Activated gamma-delta T cell treated with Interleukin-2 at 50 U/mL for 16 hours (primary cell): ENCODE results near the gene PTPRR.

ENCODE experiments used
- DNase-seq: peaks from one replicate; pipeline ENCODE4 v3.0.0-alpha.2; 2020

PTPRR gene

GRCh38 chr12:70686299-70686698 is 234.2 kb downstream of the PTPRR start:
- no peak for DNase-seq

- DNase-seq, result no peak
Measured at GRCh38 chr12:70683976-70684375, 236.6 kb downstream of the PTPRR start.

- DNase-seq, result no peak
Measured at GRCh38 chr12:70671698-70672097, 248.8 kb downstream of the PTPRR start.

- DNase-seq, result no peak
Measured at GRCh38 chr12:70670948-70671347, 249.6 kb downstream of the PTPRR start.

GRCh38 chr12:70667253-70667652 is 253.3 kb downstream of the PTPRR start:
- no peak for DNase-seq

- no peak for DNase-seq
Measured at GRCh38 chr12:70666364-70666763, 254.2 kb downstream of the PTPRR start.

- DNase-seq, result no peak
Measured at GRCh38 chr12:70664465-70664881, 256.1 kb downstream of the PTPRR start.

GRCh38 chr12:70663838-70664237 is 256.7 kb downstream of the PTPRR start:
- DNase-seq, result no peak

GRCh38 chr12:70661466-70662161 is 258.9 kb downstream of the PTPRR start:
- no peak for DNase-seq

- DNase-seq, result no peak
Measured at GRCh38 chr12:70660620-70661219, 259.8 kb downstream of the PTPRR start.

GRCh38 chr12:70660002-70660604 is 260.4 kb downstream of the PTPRR start:
- DNase-seq, result no peak

GRCh38 chr12:70659077-70659606 is 261.4 kb downstream of the PTPRR start:
- DNase-seq, result no peak

GRCh38 chr12:70657616-70658286 is 262.8 kb downstream of the PTPRR start:
- DNase-seq, result no peak

GRCh38 chr12:70652451-70652850 is 268.1 kb downstream of the PTPRR start:
- no peak for DNase-seq

- DNase-seq, result no peak
Measured at GRCh38 chr12:70648831-70649230, 271.7 kb downstream of the PTPRR start.

GRCh38 chr12:70648191-70648590 is 272.3 kb downstream of the PTPRR start:
- no peak for DNase-seq

GRCh38 chr12:70646850-70647249 is 273.7 kb downstream of the PTPRR start:
- DNase-seq, result no peak

- peak; percentile 33 for DNase-seq
Measured at GRCh38 chr12:70645494-70646317, 274.8 kb downstream of the PTPRR start.

- no peak for DNase-seq
Measured at GRCh38 chr12:70644861-70645260, 275.7 kb downstream of the PTPRR start.

GRCh38 chr12:70643939-70644338 is 276.6 kb downstream of the PTPRR start:
- DNase-seq, result no peak

- DNase-seq, result no peak
Measured at GRCh38 chr12:70641691-70642090, 278.8 kb downstream of the PTPRR start.

GRCh38 chr12:70640901-70641300 is 279.6 kb downstream of the PTPRR start:
- DNase-seq, result no peak

GRCh38 chr12:70639535-70639934 is 281.0 kb downstream of the PTPRR start:
- no peak for DNase-seq
